GM04504 (cell line): ENCODE data around the gene OR4D6.
"Not testable (repeated sequence)": the region's sequence is repeated elsewhere in the genome, so short reads cannot be mapped to it uniquely, and the experiment has no call there.

Source experiments
- DNase-seq: peaks from one replicate; pipeline ENCODE4 v3.0.0-alpha.2; 2012; ENCODE audit warnings: low read depth

Gene OR4D6

DNA sequence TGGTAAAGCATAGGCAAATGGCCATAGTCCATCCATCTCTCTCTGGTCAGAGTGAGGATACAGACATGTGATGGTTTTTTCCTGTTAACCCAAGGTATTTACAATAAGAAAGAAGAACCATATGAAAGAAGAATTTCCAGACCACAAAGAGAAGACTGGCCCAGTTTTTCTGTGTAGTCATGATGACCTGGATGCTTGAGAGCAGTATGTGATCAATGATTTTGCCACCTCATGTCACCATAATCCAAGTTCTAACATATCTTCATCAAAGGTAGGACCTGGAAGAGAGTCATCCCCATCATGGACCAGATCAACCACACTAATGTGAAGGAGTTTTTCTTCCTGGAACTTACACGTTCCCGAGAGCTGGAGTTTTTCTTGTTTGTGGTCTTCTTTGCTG lies at the start of gene OR4D6:
Gene OR4D6 (plus strand): TSS at position 301 of the 400 bp plus-strand sequence. CDS start 0 bp downstream, at position 301.
- no peak for DNase-seq

DNA sequence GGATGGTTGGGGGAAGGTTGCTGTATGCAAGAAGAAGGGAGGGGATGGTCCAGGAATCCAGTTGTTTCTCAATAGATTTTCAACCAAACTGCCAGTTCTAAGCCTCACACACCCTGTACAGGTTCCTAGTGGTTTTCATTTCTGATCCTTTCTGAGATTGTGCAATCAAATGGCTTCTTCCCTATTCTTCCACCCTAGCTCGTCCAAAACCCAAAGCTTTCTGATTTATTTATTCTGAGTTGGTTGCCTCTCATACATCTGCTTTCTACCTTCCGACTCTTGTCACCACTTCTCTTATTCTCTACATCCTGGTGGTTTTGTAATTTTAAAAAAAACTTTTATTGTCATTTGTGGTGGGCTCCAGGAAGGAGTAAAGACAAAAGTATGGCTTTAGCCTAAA lies 43.1 kb upstream of the OR4D6 start:
- DNase-seq = no peak

DNA sequence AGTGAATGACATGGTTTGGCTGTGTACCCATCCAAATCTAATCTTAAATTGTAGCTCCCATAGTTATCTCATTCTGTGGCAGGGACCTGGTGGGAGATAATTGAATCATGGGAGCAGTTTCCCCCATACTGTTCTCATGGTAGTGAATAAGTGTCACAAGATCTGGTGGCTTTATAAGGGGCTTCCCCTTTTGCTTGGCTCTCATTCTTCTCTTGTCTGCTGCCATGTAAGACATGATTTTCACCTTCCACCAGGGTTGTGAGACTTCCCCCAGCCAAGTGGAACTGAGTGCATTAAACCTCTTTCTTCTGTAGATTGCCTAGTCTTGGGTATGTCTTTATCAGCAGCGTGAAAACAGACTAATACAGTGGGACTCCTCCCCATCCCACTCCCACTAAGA lies 41.6 kb upstream of the OR4D6 start:
- no peak for DNase-seq

DNA sequence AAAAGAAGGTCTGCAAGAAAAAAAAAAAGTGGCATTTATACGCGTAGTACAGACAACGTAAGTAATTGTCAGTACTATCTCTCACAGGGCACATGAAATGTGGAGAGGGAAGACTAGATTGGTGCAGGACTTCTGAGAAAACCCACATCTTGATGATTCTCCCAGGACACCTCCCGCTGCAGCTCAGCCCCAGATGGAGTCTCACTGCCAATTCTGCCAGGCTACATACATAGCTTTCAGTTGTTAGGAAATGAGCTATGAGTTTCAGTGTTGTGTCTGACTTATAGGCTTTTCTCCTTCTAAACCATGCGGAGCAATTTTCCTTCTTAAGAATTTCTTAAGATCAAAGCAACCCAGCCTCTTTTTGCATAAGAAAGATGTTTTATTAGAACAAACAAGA lies 40.1 kb upstream of the OR4D6 start:
- DNase-seq = no peak

DNA sequence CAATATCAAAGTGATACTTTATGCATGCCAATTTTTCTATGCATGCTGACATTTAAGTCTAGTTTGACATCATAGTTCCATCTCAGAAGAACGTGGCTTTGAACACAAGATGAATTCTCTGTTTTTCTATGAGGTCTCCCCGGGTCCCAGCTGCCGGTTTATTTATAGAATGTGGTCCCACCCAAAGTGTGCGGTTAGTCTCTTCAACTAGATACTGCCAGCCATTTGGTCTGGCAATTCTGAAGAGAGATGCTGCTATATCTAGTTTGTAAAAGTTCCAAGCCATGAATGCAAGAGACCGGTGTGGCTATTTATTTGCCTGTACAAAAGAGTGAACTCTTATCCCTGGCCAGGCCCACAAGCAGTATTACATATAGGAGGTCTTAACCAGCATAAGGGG lies 39.7 kb upstream of the OR4D6 start:
- DNase-seq = no peak

DNA sequence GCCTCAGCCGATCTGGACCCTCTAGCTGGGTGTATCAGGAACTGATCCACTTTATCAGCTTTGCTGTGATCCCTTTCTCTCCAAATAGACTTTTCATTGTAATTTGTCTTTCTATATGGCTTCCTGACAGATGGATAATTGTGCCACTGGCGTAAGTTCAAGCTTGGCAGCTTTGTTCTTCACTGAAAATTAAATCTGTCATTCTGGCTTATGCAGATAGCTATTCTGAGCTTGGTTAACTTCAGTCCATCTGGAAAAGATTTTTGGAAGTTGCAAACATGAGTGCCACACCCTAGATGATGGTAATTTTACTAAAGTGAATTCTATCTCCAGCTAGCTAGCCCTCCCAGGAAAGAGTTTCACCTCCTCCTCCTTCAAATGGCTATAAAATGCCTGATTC lies 38.6 kb upstream of the OR4D6 start:
- no peak for DNase-seq

DNA sequence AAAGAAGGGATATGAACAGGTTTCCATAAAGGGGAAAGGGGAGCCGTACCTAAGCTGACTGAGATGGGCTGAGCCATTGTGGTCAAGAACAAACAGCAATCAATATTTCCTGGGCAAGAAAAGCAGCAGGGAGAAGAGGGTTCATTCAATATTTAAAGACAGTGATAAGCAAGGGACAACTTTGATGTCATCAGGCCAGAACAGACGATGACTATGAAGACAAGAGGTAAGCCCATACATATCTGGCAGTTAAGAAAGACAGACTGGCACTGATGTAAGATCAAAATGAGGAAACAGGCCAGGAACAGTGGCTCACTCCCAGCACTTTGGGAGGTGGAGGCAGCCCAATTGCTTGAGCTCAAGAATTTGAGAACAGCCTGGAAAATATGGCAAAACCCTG lies 32.9 kb upstream of the OR4D6 start:
- no peak for DNase-seq

DNA sequence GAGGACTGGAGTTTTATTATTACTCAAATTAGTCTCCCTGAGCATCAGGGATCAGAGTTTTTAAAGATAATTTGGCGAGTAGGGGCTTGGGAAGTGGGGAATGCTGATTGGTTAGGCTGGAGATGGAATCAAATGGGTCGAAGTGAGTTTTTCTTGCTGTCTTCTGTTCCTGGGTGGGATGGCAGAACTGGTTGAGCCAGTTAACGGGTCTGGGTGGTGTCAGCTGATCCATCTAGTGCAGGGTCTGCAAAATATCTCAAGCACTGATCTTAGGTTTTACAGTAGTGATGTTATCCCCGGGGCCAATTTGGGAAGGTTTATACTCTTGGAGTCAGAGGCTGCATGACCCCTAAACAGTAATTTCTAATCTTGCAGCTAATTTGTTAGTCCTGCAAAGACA lies 31.6 kb upstream of the OR4D6 start:
- no peak for DNase-seq

DNA sequence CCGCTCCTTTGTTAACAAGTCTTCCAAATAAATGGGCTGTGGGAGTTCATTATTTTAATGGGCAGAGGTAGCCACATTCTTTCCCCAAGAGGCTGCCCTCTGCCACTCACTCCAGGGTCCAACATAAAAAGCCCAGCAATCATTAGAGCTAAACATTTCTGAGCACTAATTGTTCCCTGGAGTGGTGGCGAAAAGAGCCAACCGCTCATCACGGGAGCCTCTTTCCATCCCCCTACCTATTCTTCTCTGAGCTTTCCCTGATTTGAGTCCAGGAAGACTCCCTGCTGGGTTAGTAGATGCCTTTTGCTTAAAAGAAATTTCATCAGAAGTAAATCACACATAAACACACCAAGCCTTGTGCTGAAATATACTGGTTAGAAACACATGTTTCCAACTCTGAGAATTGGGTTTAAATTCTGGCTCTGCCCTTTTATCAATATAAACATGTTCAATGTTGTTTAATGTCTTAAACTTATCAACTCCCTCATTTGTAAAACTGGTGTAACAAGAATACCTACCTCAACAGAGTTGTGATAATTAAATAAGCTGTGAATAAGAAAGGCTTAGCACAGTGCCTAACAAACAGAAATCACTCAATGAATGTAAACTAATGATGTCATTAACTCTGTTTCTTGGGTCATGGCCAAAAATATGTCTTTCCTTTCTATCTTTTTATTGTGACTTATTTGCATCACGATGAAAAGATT lies 30.2 kb upstream of the OR4D6 start, which contains the start of gene OR5A2:
Gene OR5A2 (minus strand): TSS at position 53 of the 707 bp plus-strand sequence. CDS start 3,460 bp downstream, outside the sequence.
- DNase-seq = no peak

DNA sequence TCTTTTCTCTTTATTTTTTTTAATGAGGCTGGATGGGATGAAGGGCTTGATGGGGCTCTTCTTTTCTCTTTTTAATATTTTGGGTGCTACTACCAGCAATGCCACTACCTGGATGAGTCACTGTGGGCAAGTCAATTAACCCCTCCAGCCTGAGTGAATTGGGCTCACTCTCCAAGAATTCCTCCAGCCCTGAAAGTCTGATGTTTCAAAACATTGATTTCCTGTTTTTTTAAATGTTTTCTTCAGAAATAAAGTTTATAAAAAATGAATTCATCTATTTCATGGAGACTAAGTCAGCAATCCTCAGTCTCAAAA lies 29.7 kb upstream of the OR4D6 start:
- DNase-seq = no peak

DNA sequence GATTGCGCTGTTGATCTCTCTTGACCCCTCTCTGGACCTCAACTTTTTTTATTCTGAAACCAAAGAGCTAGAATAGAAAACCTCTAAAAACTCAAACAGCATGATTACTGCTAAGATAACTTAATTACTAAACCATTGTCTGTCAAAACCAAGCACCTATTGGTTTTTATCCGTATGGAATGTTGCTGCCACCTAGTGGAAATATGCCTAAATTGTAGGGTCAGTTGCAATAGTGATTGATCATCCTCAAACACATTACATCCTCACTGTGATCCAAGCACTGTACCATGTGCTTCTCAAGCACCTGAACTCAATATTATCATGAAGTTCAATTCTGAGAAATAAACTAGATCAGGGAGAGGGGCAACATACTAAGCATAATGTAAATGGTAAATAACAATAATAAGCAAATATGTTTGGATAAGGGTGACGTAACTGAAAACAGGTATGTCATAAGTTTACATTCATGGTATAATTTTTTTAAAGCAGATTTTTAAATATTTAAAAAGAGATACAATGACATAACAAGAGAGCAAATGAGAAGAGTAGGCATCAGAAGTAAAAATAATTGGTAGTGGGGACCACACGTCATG lies 26.7 kb upstream of the OR4D6 start:
- peak; percentile 9 for DNase-seq

DNA sequence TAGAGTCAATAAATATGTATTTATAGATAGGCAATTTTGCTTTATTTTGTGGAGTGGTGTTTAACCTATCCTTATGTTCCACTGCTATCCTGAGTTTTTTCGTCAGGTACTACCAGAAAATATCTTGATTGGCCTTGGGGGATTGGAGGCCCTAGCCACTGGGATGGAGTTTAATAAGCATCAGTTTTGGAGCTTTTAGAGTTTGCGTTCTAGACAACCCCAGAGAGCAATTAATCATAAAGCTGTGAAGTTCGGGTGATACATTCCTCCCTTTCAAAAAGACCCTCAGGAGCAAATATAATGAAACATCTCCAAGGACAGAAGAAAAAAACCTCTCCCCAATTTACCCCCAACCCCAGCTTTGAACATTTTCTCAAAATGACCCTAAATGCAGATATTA lies 20.6 kb upstream of the OR4D6 start, which contains the start of gene OR5A1:
Gene OR5A1 (plus strand): TSS at position 301 of the 400 bp plus-strand sequence. CDS start 6,700 bp downstream, outside the sequence.
- no peak for DNase-seq

DNA sequence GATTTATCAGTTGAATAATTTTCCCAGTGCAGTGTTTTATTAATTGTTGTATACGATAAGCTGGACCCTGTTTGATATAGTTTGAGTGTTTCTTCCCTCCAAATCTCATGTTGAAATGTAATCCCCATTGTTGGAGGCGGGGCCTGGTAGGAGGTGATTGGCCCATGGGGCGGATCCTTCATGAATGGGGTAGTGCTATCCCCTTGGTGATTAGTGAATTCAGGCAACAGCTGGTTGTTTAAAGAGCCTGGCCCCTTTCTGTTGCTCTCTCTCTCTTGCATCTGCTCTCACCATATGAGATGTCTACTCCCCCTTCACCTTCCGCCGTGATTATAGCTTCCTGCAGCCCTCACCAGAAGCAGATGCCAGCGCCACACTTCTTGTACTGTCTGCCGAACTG lies 19.0 kb upstream of the OR4D6 start:
- DNase-seq = no peak

DNA sequence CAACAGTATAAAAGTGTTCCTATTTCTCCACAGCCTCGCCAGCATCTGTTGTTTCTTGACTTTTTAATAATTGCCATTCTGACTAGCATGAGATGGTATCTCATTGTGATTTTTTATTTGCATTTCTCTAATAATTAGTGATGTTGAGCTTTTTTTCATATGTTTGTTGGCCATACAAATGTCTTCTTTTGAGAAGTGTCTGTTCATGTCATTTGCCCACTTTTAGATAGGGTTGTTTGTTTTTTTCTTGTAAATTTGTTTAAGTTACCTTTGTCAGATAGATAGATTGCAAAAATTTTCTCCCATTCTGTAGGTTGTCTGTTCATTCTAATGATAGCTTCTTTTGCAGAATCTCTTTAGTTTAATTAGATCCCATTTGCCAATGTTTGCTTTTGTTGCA lies 11.1 kb upstream of the OR4D6 start:
- not testable (repeated sequence) for DNase-seq

DNA sequence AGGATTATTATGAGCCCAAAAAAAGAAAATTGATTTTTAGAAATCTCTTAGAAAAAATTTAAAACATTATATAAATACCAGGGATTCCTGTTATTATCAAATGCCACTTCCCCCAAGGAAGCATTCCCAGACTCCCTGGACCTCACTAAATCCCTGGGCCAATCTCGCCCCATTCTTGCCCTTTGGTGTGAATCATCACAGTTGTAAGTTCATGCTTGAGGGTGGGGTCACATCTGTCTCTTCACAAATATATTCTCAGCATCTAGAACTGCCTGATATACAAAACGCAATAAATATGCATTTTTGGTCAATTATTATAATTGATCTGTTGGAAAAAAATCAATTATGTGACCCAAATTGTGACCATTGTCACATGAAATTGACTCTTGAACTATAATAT lies 8.3 kb upstream of the OR4D6 start:
- no peak for DNase-seq

DNA sequence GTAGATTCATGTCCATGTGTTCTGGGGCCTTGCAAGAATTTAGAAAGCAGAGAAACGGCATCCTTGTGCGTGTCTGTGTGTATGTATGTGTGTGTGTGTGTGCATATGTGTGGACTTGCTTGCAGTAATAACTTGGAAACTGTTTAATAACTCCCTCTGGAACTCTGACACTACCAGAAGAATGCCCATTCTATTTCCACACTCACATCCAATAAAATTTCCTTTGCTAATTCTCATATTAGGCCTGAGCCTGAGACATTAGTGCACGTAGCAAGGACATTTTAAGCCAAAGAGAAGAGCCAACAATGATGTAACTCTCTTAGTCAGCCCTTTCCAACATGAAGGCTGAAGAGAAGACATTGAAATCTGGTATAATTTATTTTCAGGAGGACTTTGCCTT lies 3.2 kb downstream of the OR4D6 start:
- no peak for DNase-seq

DNA sequence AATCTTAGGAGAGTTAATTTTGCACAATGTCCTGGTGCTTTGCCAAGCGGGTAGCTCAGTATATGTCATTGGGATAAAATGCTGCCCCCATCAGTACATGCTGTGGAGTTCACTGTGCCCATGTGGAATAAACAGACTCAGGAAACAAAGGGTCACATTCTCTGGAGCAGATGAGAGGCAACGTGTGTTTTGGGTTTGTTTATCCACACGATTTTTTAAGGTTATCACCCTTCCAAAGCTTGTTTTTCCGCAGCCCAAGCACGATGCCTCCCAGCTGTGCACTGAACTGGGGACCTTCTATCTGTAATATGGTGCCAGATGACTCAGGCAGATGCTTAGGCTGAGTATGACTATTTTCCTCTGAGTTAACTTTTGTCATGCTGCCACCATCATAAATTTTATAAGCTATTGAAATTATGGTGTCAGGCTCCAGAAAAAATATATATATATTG lies 6.5 kb downstream of the OR4D6 start:
- peak; percentile 16 for DNase-seq

DNA sequence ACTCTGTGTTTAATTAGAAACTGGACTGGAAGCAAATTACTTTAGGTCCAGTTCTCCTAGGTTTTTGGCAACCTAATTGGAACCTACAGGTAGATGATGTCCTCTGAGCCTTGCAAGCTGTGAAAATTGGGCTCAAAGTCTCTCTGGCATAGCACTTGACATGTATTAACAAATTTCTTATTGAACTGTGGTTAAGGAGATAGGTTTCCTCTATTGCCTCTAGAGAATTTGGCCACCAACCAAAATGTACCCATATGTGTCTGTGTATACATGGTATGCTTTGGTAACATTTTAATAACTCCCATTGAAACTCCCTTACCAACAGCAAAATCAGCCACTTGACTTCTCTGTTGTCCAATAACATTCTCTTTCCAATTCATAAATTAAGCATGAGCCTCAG lies 16.3 kb downstream of the OR4D6 start, which contains the start of gene OR4D10:
Gene OR4D10 (plus strand): TSS at position 301 of the 400 bp plus-strand sequence. CDS start 4,115 bp downstream, outside the sequence.
- DNase-seq = no peak

DNA sequence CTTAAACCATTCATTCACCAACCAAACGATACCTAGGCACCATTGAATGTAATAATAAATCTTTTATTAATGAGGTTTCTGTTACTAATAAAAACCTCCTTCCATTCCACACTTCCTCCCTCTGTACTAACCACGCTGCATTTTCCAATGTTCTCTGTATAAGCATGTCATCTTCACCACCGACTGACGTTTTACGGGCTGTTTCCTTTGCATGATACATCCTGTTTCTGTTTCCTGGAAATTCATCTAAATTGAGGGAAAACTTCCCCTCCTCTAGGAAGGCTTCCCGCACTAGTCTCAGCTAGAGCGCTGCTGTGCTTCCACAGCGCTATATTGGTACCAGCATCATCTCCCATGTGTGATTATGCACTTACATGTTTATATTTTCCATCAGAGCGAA lies 18.4 kb downstream of the OR4D6 start:
- DNase-seq = no peak

DNA sequence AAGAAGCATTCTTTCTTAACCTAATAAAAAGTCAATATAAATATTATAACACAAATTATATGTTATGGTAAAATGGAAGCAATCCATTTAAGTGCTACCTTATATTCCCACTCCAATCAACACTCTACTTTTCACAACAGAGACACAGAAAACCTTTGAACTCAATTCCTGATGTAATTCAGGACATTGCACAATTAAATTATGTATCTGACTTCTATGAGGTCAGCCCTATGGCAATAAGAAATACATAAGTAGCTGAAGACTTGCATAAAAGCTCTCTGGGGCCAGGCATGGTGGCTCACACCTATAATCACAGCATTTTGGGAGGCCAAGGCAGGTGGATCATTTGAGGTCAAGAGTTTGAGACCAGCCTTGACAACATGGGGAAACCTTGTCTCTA lies 23.1 kb downstream of the OR4D6 start:
- DNase-seq = no peak

DNA sequence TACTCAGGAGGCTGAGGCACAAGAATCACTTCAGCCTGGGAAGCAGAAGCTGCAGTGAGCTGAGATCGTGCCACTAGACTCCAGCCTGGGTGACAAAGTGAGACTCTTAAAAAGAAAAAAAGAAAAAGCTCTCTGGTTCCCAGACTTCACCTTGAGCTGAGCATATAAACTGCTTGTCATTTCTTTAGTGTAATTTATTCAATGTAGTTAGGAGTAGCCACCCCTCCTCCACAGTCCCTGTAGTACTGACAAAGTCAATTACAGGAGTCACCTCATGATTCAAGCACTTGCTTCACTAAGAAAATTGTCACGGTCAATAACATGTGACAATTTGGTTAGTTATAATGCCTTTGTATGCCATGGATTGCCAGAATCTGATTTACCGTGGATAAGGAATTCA lies 23.6 kb downstream of the OR4D6 start:
- DNase-seq = no peak

DNA sequence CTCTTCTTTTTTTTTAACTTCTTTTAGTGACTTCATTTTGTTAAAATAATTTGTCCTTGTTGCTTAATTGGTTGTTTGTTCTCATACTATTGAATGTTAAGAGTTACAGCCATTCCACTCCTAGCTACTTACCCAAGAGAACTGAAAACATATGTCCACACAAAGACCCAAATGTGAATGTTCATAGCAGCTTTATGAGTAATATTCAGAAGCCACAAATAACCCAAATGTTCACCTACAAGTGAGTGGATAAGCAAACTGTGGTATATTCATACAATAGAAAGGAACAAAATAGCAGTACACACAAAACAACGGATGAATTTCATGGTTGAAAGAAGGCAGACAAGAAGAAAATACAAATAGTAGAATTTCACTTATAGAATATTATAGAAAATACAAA lies 45.2 kb downstream of the OR4D6 start:
- no peak for DNase-seq

DNA sequence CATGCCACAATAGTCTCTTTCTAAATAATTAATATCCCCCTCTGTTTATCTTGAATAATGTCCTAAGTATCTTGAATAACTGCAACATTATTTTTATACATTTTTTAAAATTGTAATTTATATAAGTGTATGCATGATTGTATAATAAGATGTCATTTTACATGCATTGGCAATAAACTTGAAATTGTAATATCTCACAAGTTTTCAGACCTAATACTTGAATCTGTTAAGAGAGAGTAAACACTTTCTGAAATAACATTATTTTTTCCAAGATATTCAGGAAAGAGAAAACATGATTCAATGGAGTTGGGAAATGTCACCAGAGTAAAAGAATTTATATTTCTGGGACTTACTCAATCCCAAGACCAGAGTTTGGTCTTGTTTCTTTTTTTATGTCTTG lies 46.5 kb downstream of the OR4D6 start, which contains the start of gene OR4D11:
Gene OR4D11 (plus strand): TSS at position 301 of the 400 bp plus-strand sequence. CDS start 0 bp downstream, at position 301.
- no peak for DNase-seq
